Pancreas (tissue), 10 donors: ENCODE results near the gene DLX1. TPM values are rescaled to one million over a fixed set of nuclear protein-coding genes. Genes with fewer than 3 reads are reported as not detected.

Source experiments
- ATAC-seq, 4 donors: fragments of 200-7000 bp; cut with Tn5 transposase; one replicate each; pipeline versions ENCODE4 v1.8.0 to v1.9.1; 2020; ENCODE audit warnings: mild to moderate bottlenecking in 4 of 4, moderate library complexity in 4 of 4
- DNase-seq, 6 donors: peaks; one replicate each; pipeline ENCODE4 v3.0.0-alpha.2; 2020
- FAIRE-seq: peaks from 2 replicates; lab custom pipeline; 2012; peaks lifted over from hg19 to GRCh38; lab: Jason Lieb, UNC
- H3K27ac ChIP-seq, 4 donors: fragments of 200-600 bp; sonication (generic); 1 replicate in 3 of 4; 2 replicates in 1 of 4; pipeline versions ENCODE4 v1.5.0 to v1.8.0; 2020
- H3K27me3 ChIP-seq, 4 donors: fragments of 200-600 bp; one replicate each; pipeline ENCODE4 v1.8.0; 2021
- H3K36me3 ChIP-seq, 3 donors: fragments of 200-600 bp; sonication (generic) in 1 of 3; one replicate each; pipeline versions ENCODE4 v1.5.0 to v1.8.0; 2020 to 2021
- H3K4me1 ChIP-seq, 3 donors: fragments of 200-600 bp; one replicate each; pipeline ENCODE4 v1.8.0; 2021
- H3K4me3 ChIP-seq, 4 donors: fragments of 200-600 bp; sonication (generic) in 2 of 4; one replicate each; pipeline versions ENCODE4 v1.5.0 to v1.8.0; 2020 to 2021
- H3K9me3 ChIP-seq, 4 donors: fragments of 200-600 bp; one replicate each; pipeline ENCODE4 v1.8.0; 2021
- WGBS, 2 donors: extraction: QIAGEN DNeasy Blood & Tissue Kit; methylation state at CpG; one replicate each; pipeline ENCODE4 v1.1.7; 2013; 5-methylcytosine and 5-hydroxymethylcytosine counted together
- intact Hi-C, 3 donors: fragments of 100-400 bp; cut with DNase I; formaldehyde crosslinking; loops; one replicate each; pipeline versions ENCODE4 v1.11.1 to v1.14.2; 2022
- polyA plus RNA-seq, 2 donors: library from polyadenylated mRNA; stranded (reverse); fragments of 200-250 nt; gene quantifications; one replicate each; pipeline ENCODE4 v1.2.3, GENCODE V29; 2013
- total RNA-seq, 6 donors: library from RNA; stranded (reverse); fragmentation: NEBNext Ultra II Directional in 4 of 6; extraction: Animal tissue kit (Norgen Biotek cat#: 25700) in 4 of 6; gene quantifications; one replicate each; pipeline versions ENCODE4 v1.2.1 to v1.2.4, GENCODE V29; 2021 to 2023
- TF ChIP-seq, protein P1 (sequence below), 4 donors: fragments of 200-600 bp; sonication (generic) in 3 of 4; IDR thresholded peaks; one replicate each; pipeline versions ENCODE4 v1.5.0 to v1.8.0; 2021; ENCODE audit warnings: antibody characterized with exemption in 4 of 4
- donor health status: healthy with polysubstance abuse.
- donor health status: DM: no; HTN: no; CAD: no; lungs with moderate emphysema.
- donor health status: DM: no; HTN: no; CAD: no.
- donor health status: control.
- donor health status: control.
- donor health status: Bipolar disorder and iron deficiency.
- donor health status: DM: yes; HTN: yes; CAD: no.
- donor health status: DM: no; HTN: no; CAD: no.
- donor health status: DM: no; HTN: no; CAD: no.
- donor health status: DM: yes; HTN: yes; CAD: no.

Gene DLX1
- total and polyA plus RNA-seq, 8 donors = 0.15 to 0.26 (median 0.25) TPM; not detected in 5

DNA sequence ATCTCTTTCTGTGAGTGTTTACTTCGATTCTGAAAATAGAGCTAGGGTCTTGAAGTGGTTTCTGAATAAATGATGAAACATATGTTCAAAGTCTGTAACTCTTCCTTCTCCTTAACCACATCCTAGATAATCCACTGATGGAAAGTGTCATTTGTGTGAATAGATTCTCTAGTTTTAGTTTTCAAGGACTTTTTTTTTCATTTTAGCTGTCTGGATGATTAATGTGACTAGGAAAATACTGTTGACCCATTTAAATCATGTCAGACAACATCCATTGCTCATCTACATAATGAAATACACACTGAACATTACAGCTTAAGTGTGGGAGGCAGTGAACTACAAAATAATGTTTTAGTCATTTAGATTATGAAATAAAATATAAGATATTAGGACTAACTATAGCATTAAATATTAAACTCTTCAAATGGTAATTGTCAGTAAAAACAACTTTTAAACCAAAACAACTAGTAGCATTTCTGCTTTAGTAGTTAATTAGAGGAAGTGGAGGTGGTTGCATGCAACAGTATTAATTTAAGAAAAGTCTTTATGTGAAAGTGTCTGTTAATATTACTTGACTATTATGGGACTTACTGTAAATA lies 39.1 kb upstream of the DLX1 start:
- Histone ChIP-seq H3K9me3 (no peaks in the 10 kb centered on the region), H3K4me3 (no peak overlapping the region), H3K27me3 (no peaks in the 10 kb centered on the region), H3K4me1 (no peaks in the 10 kb centered on the region), H3K27ac (no peak overlapping the region), H3K36me3 (no peaks in the 10 kb centered on the region)
- 80% methylated on average over 1 of the region's 1 CpG for WGBS, 2 donors
- TF ChIP-seq, protein P1, sequence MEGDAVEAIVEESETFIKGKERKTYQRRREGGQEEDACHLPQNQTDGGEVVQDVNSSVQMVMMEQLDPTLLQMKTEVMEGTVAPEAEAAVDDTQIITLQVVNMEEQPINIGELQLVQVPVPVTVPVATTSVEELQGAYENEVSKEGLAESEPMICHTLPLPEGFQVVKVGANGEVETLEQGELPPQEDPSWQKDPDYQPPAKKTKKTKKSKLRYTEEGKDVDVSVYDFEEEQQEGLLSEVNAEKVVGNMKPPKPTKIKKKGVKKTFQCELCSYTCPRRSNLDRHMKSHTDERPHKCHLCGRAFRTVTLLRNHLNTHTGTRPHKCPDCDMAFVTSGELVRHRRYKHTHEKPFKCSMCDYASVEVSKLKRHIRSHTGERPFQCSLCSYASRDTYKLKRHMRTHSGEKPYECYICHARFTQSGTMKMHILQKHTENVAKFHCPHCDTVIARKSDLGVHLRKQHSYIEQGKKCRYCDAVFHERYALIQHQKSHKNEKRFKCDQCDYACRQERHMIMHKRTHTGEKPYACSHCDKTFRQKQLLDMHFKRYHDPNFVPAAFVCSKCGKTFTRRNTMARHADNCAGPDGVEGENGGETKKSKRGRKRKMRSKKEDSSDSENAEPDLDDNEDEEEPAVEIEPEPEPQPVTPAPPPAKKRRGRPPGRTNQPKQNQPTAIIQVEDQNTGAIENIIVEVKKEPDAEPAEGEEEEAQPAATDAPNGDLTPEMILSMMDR (IDR thresholded peaks at IDR 0.05) = no peak
- intact Hi-C loops = no loop called here
- DNase-seq (no peak), FAIRE-seq (no peak), ATAC-seq (no peak)

DNA sequence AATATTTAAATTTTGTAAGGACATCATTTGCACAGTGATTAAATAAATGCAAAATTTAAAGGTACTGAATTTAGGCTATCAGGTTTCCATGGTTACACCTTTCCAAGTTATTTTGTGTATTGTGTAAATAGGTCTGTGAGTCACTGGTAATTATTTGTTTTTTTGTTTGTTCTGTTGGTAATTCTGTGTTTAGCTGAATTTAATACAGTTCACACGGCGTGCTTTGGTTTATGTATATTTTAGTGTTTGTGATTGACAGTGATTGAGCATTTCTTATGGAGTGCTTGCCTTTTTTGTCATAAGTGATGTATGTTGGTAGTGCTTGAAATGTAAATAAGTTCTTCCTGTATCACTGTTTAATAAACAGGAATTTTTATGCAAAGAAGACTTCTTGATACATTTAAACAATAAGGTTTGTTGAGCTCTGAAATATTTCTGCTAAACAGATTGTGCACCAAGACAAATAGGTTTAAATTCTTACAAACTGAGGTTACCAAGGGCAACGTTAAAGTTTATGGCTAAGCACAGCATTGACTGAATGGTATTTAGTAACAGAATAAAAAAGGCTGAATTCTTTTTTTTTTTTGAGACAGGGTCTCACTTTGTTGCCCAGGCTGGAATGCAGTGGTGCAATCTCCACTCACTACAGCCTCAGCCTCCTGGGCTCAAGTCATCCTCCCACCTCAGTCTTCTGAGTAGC lies 38.3 kb upstream of the DLX1 start:
- Histone ChIP-seq H3K4me1 (peaks cover 0 to under 1% (median 0%) of the 10 kb centered on the region in 3 donors), H3K4me3 (no peak overlapping the region), H3K27me3 (no peaks in the 10 kb centered on the region), H3K27ac (no peak overlapping the region), H3K9me3 (no peaks in the 10 kb centered on the region), H3K36me3 (no peaks in the 10 kb centered on the region)
- 59 to 72% methylated on average over 3 of the region's 3 CpGs for WGBS, 2 donors
- no peak for FAIRE-seq
- TF ChIP-seq, protein P1 (IDR thresholded peaks at IDR 0.05) = no peak
- DNase-seq = no peak
- ATAC-seq = no peak
- intact Hi-C loops = no loop called here

DNA sequence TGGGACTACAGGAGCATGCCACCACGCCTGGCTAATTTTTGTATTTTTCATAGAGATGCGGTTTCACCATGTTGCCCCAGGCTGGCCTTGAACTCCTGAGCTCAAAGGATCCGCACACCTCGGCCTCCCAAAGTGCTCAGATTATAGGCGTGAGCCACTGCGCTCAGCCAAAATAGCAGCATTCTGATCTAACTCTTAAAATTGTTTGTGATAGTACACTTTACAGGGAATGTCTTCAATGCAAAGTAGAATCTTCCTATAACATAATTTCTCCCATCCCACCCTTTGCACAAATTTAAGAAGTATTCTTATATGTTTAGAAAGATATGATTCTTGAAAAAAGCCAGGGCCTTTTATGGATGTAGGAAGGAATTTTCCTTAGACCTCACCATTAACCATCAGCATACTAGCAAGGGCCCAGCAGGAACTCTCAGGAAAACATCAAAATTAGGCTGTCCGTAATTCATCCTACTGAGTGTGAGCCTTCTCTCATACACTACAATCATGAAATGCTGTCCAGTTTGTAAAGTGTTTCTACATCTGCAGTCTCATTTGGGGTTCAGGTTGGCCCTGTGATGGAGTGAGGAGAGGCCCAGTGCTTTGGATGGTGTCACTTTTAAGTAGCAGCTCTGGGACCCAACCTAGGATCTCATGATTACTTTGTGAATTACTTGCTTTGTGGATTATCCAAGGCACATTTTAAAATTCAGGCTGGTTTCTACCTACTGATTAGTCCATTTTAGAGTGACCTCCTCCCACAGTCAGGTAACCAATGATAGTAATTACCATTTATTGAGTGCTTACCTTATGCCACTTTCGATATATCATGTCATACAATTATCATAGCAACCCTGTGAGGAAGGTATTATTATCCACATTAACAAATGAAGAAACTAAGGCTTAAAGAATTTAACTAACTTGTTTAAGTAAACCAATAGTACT lies 37.5 kb upstream of the DLX1 start:
- FAIRE-seq (no peak), DNase-seq (no peak), ATAC-seq (no peak)
- Histone ChIP-seq H3K4me1 (peaks cover 0 to 6% (median 0%) of the 10 kb centered on the region in 3 donors), H3K9me3 (no peaks in the 10 kb centered on the region), H3K36me3 (no peaks in the 10 kb centered on the region), H3K4me3 (no peak overlapping the region), H3K27me3 (no peaks in the 10 kb centered on the region), H3K27ac (no peak overlapping the region)
- TF ChIP-seq, protein P1 (IDR thresholded peaks at IDR 0.05) = no peak
- WGBS, 2 donors = 91 to 96% methylated on average over 8 of the region's 8 CpGs
- intact Hi-C loops = no loop called here

DNA sequence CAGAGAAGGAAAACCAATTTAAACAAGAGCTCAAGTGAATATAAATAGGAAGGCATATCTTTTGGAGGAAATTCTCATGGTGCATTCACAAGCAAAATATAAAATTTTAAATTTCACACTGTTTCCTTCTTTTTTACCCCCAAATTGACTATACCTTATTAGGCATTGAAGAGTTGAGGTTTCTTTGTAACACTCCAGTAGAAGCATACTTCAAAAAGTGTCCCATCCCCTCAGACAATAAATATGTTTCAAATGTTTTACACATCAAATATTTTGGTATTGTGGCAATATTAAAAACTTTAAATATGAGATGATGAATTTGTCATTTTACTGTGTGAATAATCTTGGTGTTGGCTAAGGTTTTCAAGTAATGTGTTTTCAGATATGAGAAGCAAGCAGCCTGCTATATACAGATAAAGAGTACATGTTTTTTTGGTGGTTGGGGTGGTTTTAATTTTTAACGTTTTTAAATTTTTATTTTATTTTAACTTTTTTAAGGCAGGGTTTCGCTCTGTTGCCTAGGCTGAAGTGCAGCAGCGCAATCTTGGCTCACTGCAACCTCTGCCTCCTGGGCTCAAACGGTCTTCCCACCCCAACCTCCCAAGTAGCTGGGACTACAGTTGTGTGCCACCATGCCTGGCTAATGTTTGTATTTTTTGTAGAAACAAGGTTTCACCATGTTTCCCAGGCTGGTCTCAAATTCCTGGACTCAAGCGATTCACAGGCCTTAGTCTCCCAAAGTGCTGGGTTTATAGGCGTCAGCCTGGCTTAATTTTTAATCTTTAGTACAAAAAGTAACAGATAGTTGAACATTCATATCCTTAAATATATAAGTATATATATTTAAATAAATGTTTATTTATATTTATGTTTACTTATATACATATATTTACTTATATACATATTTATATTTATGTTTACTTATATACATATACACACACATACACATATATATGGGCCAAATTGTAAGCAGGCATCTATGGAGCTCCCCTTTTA lies 36.5 kb upstream of the DLX1 start:
- TF ChIP-seq, protein P1 (IDR thresholded peaks at IDR 0.05) = no peak
- no peak overlapping the region for H3K27ac ChIP-seq
- DNase-seq (no peak), FAIRE-seq (no peak), ATAC-seq (no peak)
- intact Hi-C loops = no loop called here
- H3K4me1 ChIP-seq = peaks cover 0 to 6% (median 0%) of the 10 kb centered on the region in 3 donors
- H3K4me3 ChIP-seq = no peak overlapping the region
- H3K27me3 ChIP-seq = no peaks in the 10 kb centered on the region
- WGBS, 2 donors = 88 to 92% methylated on average over 6 of the region's 6 CpGs
- no peaks in the 10 kb centered on the region for H3K36me3 ChIP-seq
- no peaks in the 10 kb centered on the region for H3K9me3 ChIP-seq
